ENCODE measurements around the gene SYT15. TPM values are rescaled to one million over a fixed set of nuclear protein-coding genes. Genes with fewer than 3 reads are reported as not detected.

SYT15 gene
- total and polyA plus RNA-seq, 8 donors: 2.1 to 10.7 (median 3.3) TPM

DNA sequence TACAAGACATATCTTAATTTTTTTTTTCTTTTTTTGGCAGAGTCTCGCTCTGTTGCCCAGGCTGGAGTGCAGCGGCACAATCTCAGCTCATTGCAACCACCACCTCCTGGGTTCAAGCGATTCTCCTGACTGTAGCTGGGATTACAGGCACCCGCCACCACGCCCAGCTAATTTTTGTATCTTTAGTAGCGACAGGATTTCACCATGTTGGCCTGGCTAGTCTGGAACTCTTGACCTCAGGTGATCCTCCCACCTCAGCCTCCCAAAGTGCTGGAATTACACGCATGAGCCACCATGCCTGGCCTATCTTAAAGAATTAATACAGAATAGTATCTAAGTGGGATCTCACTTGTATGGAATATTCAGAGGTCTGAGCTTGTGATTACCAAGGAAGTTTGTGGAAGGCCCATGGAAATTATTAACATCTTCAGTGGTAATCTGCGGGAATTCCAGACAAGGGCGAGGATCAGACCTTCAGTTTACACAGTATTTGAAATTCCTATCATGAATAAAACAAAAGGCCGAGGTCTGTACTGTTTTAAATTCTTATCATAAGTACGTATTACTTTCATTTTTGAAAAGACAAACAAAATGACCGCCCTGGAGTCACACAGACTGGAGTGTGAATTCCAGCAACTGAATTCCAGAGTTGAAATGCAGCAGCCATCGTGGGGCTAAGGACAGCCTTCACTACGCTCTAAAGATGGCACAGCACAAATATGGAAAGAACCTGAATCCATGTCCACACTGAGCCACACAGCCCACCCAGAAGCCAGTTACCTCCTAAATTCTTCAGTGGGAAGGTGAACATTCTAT is 39.1 kb upstream of the SYT15 start:
- H3K9me3 ChIP-seq: no peaks in the 10 kb centered on the region
- H3K27me3 ChIP-seq: no peaks in the 10 kb centered on the region
- TF ChIP-seq, protein P1, sequence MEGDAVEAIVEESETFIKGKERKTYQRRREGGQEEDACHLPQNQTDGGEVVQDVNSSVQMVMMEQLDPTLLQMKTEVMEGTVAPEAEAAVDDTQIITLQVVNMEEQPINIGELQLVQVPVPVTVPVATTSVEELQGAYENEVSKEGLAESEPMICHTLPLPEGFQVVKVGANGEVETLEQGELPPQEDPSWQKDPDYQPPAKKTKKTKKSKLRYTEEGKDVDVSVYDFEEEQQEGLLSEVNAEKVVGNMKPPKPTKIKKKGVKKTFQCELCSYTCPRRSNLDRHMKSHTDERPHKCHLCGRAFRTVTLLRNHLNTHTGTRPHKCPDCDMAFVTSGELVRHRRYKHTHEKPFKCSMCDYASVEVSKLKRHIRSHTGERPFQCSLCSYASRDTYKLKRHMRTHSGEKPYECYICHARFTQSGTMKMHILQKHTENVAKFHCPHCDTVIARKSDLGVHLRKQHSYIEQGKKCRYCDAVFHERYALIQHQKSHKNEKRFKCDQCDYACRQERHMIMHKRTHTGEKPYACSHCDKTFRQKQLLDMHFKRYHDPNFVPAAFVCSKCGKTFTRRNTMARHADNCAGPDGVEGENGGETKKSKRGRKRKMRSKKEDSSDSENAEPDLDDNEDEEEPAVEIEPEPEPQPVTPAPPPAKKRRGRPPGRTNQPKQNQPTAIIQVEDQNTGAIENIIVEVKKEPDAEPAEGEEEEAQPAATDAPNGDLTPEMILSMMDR (IDR thresholded peaks at IDR 0.05): no peak
- no peaks in the 10 kb centered on the region for H3K36me3 ChIP-seq
- DNase-seq (peak in 4 of 6 donors; percentile 7 to 54 (median 14)), ATAC-seq (peak; percentile 57 to 82 (median 76)), FAIRE-seq (peak; percentile 26)
- intact Hi-C loops (cut with DNase I): no loop called here
- WGBS, 2 donors: 48 to 52% methylated on average over 14 of the region's 14 CpGs
- peaks cover 0 to 24% (median 13%) of the 10 kb centered on the region in 3 donors for H3K4me1 ChIP-seq
- H3K27ac ChIP-seq: peak overlapping the region; percentile 17 to 83 (median 59)
- no peak overlapping the region for H3K4me3 ChIP-seq

DNA sequence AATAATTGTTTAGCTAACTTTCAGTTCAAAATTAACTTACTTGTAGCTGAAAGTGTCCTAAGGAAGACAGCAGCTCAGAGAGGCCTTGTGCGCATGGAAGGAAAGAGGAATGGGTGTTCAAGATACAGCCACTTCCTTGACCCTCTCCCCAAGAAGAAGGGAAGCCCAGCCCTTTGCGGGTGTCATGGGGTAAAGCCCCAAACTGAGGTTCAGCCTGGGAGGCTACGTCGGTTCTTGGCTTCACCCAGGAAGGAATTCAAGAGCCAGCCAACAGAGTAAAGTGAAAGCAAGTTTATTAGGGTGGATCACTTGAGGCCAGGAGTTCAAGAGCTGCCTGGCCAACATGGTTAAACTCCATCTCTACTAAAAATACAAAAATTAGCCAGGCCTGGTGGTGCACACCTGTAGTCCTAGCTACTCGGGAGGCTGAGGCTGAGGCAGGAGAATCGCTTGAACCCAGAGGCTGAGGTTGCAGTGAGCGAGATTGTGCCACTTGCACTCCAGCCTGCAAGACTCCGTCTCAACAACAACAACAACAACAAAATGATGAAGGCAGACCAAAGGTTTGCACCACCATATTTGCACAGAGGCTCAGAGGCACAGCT is 38.4 kb upstream of the SYT15 start:
- Histone ChIP-seq H3K36me3 (no peaks in the 10 kb centered on the region), H3K9me3 (no peaks in the 10 kb centered on the region), H3K27me3 (no peaks in the 10 kb centered on the region), H3K4me3 (peak overlapping the region in 1 of 4 donors; percentile 34), H3K27ac (peak overlapping the region; percentile 17 to 83 (median 59)), H3K4me1 (peaks cover 0 to 24% (median 13%) of the 10 kb centered on the region in 3 donors)
- 93 to 96% methylated on average over 8 of the region's 8 CpGs for WGBS, 2 donors
- TF ChIP-seq, protein P1 (IDR thresholded peaks at IDR 0.05): no peak
- peak in 3 of 6 donors; percentile 13 to 59 (median 43) for DNase-seq
- intact Hi-C loops (cut with DNase I): no loop called here
- no peak for FAIRE-seq
- ATAC-seq: peak in 3 of 4 donors; percentile 1 to 3 (median 2)

DNA sequence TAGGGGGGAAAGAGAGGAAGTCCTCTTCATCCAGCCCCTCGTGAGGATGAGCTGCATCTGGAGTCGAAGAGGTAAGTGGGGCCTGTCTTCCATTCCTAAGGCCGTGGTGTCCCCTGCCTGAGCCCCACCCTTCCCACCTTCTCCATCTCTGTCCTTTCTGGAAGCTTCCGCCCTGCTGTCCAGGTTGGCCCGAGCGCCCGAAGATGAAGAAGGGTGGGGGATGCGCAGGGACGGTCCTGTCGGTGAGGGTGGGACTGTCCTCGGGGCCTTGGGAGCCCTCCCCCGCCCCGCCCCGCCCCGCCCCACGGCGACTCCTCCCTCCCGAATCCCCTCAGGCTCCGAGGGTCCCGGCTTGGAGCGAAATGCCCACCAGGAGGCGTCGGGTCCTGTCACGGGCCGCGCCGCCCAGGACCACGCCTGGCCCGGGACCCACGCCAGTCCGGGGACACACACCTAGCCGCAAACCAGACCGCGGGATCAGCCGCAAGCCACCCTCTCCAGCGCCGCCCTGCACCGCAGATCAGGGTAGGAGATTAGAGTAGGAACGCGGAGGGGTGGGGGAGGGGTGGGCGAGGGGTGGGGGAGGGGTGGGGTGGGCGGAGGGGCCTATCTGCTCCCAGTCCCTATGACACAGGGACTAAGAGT is 37.8 kb upstream of the SYT15 start:
- no peaks in the 10 kb centered on the region for H3K9me3 ChIP-seq
- peak overlapping the region in 2 of 4 donors; percentile 25 to 34 for H3K4me3 ChIP-seq
- no peaks in the 10 kb centered on the region for H3K27me3 ChIP-seq
- TF ChIP-seq, protein P1 (IDR thresholded peaks at IDR 0.05): peak in 1 of 4 donors; percentile 7
- intact Hi-C loops (cut with DNase I): no loop called here
- FAIRE-seq (no peak), ATAC-seq (peak; percentile 23 to 53 (median 40)), DNase-seq (peak in 5 of 6 donors; percentile 12 to 83 (median 65))
- H3K4me1 ChIP-seq: peaks cover 0 to 24% (median 13%) of the 10 kb centered on the region in 3 donors
- H3K36me3 ChIP-seq: no peaks in the 10 kb centered on the region
- peak overlapping the region in 2 of 4 donors; percentile 71 to 83 for H3K27ac ChIP-seq
- 17% methylated on average over 42 of the region's 42 CpGs for WGBS, 2 donors

DNA sequence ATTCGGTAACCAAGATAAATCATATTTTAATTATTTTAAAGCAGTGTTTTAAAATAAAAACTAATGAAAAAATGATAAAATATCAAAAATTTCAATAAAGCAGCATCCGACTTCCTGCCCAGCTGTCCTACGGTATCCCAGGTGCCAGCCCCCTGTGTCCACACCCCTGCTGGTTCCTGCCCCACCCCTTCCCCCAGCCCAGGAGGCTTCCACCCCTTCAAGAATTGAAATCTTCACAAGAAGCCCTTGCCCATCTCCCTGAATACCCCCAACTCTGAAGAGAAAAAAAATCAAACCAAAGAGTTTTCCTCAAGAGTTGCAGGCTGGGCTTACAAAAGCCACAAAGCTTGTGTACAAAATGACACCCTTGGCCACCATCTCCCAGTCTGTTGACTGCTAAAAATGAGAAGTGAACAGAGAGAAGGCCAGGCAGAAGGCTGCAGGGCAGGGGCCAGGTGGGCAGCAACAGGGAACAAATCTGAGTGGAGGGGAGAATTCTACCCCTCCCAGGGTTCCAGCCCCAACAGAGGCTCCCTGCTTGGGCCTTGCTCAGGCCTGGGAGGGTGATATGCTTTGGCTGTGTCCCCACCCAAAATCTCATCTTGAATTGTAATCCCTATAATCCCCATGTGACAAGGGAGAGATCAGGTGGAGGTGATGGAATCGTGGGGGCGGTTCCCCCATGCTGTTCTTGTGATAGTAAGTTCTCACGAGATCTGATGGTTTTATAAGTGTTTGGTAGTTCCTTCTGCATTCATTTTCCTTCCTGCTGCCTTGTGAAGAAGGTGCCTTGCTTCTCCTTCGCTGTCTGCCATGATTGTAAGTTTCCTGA is 37.0 kb upstream of the SYT15 start:
- TF ChIP-seq, protein P1 (IDR thresholded peaks at IDR 0.05): no peak
- ATAC-seq (no peak), DNase-seq (peak in 4 of 6 donors; percentile 8 to 58 (median 22)), FAIRE-seq (no peak)
- intact Hi-C loops (cut with DNase I): no loop called here
- Histone ChIP-seq H3K27me3 (no peaks in the 10 kb centered on the region), H3K27ac (no peak overlapping the region), H3K4me3 (no peak overlapping the region), H3K9me3 (no peaks in the 10 kb centered on the region), H3K36me3 (no peaks in the 10 kb centered on the region), H3K4me1 (peaks cover 0 to 24% (median 13%) of the 10 kb centered on the region in 3 donors)
- WGBS, 2 donors: 88 to 93% methylated on average over 7 of the region's 7 CpGs
